ENCODE measurements around the gene FXYD5. TPM values are rescaled to one million over a fixed set of nuclear protein-coding genes. Genes with fewer than 3 reads are reported as not detected.

FXYD5 gene
- total RNA-seq, 1 donor from 2014 or later: 81.0 TPM

GRCh38 chr19:35120492-35120891 is 34.0 kb upstream of the FXYD5 start:
- Mint-ChIP-seq H3K9me3 (ENCODE audit: unreplicated experiment) (no peaks in the 10 kb centered on the region), H3K4me1 (ENCODE audit: unreplicated experiment) (peaks cover 12% of the 10 kb centered on the region), H3K36me3 (ENCODE audit: unreplicated experiment) (no peaks in the 10 kb centered on the region), H3K4me3 (ENCODE audit: unreplicated experiment) (no peak overlapping the region), H3K27me3 (ENCODE audit: unreplicated experiment) (peaks cover 22% of the 10 kb centered on the region), H3K27ac (ENCODE audit: unreplicated experiment) (peak overlapping the region; percentile 18)
- TF ChIP-seq, protein P1, sequence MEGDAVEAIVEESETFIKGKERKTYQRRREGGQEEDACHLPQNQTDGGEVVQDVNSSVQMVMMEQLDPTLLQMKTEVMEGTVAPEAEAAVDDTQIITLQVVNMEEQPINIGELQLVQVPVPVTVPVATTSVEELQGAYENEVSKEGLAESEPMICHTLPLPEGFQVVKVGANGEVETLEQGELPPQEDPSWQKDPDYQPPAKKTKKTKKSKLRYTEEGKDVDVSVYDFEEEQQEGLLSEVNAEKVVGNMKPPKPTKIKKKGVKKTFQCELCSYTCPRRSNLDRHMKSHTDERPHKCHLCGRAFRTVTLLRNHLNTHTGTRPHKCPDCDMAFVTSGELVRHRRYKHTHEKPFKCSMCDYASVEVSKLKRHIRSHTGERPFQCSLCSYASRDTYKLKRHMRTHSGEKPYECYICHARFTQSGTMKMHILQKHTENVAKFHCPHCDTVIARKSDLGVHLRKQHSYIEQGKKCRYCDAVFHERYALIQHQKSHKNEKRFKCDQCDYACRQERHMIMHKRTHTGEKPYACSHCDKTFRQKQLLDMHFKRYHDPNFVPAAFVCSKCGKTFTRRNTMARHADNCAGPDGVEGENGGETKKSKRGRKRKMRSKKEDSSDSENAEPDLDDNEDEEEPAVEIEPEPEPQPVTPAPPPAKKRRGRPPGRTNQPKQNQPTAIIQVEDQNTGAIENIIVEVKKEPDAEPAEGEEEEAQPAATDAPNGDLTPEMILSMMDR (IDR thresholded peaks at IDR 0.05): no peak
- no peak for DNase-seq (ENCODE audit: extremely low spot score, unreplicated experiment)

DNA sequence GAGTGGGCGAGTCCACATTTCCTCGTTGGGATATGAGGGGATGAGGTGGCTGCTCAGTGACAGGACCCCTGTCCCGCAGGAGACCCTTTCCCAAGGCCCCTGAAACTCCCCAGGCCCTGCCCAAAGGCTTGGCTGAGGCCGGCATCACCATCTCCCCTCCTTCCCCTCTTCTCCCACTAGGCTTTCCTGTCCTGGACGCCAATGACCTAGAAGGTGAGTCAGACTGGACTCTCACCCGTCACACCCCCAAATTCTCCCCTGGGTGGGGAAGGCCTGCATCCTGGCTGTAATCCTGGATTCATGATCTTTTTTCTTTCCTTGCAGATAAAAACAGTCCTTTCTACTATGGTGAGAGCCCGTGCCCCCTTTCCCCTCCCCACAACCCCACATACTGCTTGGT is 33.6 kb upstream of the FXYD5 start:
- Mint-ChIP-seq H3K27me3 (ENCODE audit: unreplicated experiment) (peaks cover 21% of the 10 kb centered on the region), H3K4me3 (ENCODE audit: unreplicated experiment) (no peak overlapping the region), H3K4me1 (ENCODE audit: unreplicated experiment) (peaks cover 12% of the 10 kb centered on the region), H3K9me3 (ENCODE audit: unreplicated experiment) (no peaks in the 10 kb centered on the region), H3K27ac (ENCODE audit: unreplicated experiment) (no peak overlapping the region), H3K36me3 (ENCODE audit: unreplicated experiment) (no peaks in the 10 kb centered on the region)
- no peak for DNase-seq (ENCODE audit: extremely low spot score, unreplicated experiment)
- TF ChIP-seq, protein P1 (IDR thresholded peaks at IDR 0.05): no peak

GRCh38 chr19:35122687-35123551 is 31.6 kb upstream of the FXYD5 start:
- no peak overlapping the region for H3K4me3 Mint-ChIP-seq (ENCODE audit: unreplicated experiment)
- H3K36me3 Mint-ChIP-seq (ENCODE audit: unreplicated experiment): no peaks in the 10 kb centered on the region
- no peaks in the 10 kb centered on the region for H3K9me3 Mint-ChIP-seq (ENCODE audit: unreplicated experiment)
- TF ChIP-seq, protein P1 (IDR thresholded peaks at IDR 0.05): no peak
- H3K27ac Mint-ChIP-seq (ENCODE audit: unreplicated experiment): no peak overlapping the region
- H3K4me1 Mint-ChIP-seq (ENCODE audit: unreplicated experiment): peaks cover 14% of the 10 kb centered on the region
- no peak for DNase-seq (ENCODE audit: extremely low spot score, unreplicated experiment)
- peaks cover 15% of the 10 kb centered on the region for H3K27me3 Mint-ChIP-seq (ENCODE audit: unreplicated experiment)

DNA sequence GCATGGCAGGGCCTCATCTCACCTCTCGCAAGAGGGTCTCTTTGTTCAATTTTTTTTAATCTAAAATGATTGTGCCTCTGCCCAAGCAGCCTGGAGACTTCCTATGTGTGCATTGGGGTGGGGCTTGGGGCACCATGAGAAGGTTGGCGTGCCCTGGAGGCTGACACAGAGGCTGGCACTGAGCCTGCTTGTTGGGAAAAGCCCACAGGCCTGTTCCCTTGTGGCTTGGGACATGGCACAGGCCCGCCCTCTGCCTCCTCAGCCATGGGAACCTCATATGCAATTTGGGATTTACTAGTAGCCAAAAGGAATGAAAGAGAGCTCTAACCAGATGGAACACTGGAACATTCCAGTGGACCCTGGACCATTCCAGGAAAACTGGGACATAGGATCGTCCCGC is 31.0 kb upstream of the FXYD5 start:
- Mint-ChIP-seq H3K4me1 (ENCODE audit: unreplicated experiment) (peaks cover 14% of the 10 kb centered on the region), H3K4me3 (ENCODE audit: unreplicated experiment) (no peak overlapping the region), H3K9me3 (ENCODE audit: unreplicated experiment) (no peaks in the 10 kb centered on the region), H3K27ac (ENCODE audit: unreplicated experiment) (no peak overlapping the region), H3K27me3 (ENCODE audit: unreplicated experiment) (peaks cover 15% of the 10 kb centered on the region), H3K36me3 (ENCODE audit: unreplicated experiment) (no peaks in the 10 kb centered on the region)
- no peak for DNase-seq (ENCODE audit: extremely low spot score, unreplicated experiment)
- TF ChIP-seq, protein P1 (IDR thresholded peaks at IDR 0.05): no peak

Measured in osteocyte (in vitro differentiated cells).